Measurements from ENCODE around the gene EMC10.

The EMC10 gene

DNA sequence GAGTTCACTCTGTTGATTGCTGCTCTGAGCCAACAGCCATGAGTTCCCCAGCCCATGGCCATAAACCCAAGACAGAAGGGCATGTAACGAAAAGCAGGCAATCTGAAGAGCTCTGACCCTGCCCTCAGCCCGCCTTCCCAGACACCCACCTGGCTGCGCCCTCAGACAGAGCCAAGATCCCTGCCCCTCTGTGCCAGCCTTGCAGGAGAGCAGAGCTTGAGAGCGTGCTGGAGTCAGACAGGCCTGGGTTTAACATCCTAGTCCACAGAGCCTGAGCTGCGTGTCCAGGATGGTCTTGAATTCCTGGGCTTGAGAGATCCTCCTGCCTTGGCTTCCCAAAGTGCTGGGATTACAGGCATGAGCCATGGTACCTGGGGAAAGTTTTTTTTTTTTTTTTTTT, 19.0 kb upstream of the EMC10 start:
- POLR2A ChIA-PET, result interaction anchor here (0.6 kb wide), 1 partner anchor 334 kb away, joined by 4 read pairs; no protein-coding TSS in a partner anchor
- Histone ChIP-seq H3K4me1 (ENCODE audit: control insufficient read depth, insufficient read depth, low read length) (no peaks in the 10 kb centered on the region), H3K36me3 (ENCODE audit: control insufficient read depth in 2 of 2, insufficient read depth in 1 of 2, low read length in 2 of 2) (no peaks in the 10 kb centered on the region), H3K4me3 (ENCODE audit: low read depth, low read length) (no peak overlapping the region), H3K9me3 (ENCODE audit: control insufficient read depth, insufficient read depth, low read depth, low read length) (no peaks in the 10 kb centered on the region), H3K27ac (ENCODE audit: extremely low read depth, low read depth, low read length) (no peak overlapping the region)
- TF ChIP-seq ZNF121 (tag by site-specific recombination; IDR thresholded peaks at IDR 0.05) (no peak), ZNF302 (tag by site-specific recombination; IDR thresholded peaks at IDR 0.05; ENCODE audit: low read depth) (no peak), ZNF157 (tag by site-specific recombination; IDR thresholded peaks at IDR 0.05) (no peak), ZNF548 (tag by site-specific recombination; IDR thresholded peaks at IDR 0.05) (no peak), HOXC10 (CRISPR knock-in tag; IDR thresholded peaks at IDR 0.05) (no peak), ZNF626 (tag by site-specific recombination; IDR thresholded peaks at IDR 0.05) (no peak), ZBTB8A (tag by site-specific recombination; IDR thresholded peaks at IDR 0.05) (no peak), GFI1B (tag by site-specific recombination; IDR thresholded peaks at IDR 0.05) (no peak), GLI4 (tag by site-specific recombination; IDR thresholded peaks at IDR 0.05) (no peak), ZNF701 (tag by site-specific recombination; IDR thresholded peaks at IDR 0.05) (no peak), ZSCAN23 (tag by site-specific recombination; IDR thresholded peaks at IDR 0.05) (no peak), ZNF785 (tag by site-specific recombination; IDR thresholded peaks at IDR 0.05) (no peak)
- TF ChIP-seq, protein P1, sequence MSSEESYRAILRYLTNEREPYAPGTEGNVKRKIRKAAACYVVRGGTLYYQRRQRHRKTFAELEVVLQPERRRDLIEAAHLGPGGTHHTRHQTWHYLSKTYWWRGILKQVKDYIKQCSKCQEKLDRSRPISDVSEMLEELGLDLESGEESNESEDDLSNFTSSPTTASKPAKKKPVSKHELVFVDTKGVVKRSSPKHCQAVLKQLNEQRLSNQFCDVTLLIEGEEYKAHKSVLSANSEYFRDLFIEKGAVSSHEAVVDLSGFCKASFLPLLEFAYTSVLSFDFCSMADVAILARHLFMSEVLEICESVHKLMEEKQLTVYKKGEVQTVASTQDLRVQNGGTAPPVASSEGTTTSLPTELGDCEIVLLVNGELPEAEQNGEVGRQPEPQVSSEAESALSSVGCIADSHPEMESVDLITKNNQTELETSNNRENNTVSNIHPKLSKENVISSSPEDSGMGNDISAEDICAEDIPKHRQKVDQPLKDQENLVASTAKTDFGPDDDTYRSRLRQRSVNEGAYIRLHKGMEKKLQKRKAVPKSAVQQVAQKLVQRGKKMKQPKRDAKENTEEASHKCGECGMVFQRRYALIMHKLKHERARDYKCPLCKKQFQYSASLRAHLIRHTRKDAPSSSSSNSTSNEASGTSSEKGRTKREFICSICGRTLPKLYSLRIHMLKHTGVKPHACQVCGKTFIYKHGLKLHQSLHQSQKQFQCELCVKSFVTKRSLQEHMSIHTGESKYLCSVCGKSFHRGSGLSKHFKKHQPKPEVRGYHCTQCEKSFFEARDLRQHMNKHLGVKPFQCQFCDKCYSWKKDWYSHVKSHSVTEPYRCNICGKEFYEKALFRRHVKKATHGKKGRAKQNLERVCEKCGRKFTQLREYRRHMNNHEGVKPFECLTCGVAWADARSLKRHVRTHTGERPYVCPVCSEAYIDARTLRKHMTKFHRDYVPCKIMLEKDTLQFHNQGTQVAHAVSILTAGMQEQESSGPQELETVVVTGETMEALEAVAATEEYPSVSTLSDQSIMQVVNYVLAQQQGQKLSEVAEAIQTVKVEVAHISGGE (tag by site-specific recombination; conservative IDR thresholded peaks at IDR 0.05; ENCODE audit: low read depth), result no peak
- TF ChIP-seq, protein P2, sequence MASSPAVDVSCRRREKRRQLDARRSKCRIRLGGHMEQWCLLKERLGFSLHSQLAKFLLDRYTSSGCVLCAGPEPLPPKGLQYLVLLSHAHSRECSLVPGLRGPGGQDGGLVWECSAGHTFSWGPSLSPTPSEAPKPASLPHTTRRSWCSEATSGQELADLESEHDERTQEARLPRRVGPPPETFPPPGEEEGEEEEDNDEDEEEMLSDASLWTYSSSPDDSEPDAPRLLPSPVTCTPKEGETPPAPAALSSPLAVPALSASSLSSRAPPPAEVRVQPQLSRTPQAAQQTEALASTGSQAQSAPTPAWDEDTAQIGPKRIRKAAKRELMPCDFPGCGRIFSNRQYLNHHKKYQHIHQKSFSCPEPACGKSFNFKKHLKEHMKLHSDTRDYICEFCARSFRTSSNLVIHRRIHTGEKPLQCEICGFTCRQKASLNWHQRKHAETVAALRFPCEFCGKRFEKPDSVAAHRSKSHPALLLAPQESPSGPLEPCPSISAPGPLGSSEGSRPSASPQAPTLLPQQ (tag by site-specific recombination; IDR thresholded peaks at IDR 0.05), result no peak
- TF ChIP-seq, protein P3, sequence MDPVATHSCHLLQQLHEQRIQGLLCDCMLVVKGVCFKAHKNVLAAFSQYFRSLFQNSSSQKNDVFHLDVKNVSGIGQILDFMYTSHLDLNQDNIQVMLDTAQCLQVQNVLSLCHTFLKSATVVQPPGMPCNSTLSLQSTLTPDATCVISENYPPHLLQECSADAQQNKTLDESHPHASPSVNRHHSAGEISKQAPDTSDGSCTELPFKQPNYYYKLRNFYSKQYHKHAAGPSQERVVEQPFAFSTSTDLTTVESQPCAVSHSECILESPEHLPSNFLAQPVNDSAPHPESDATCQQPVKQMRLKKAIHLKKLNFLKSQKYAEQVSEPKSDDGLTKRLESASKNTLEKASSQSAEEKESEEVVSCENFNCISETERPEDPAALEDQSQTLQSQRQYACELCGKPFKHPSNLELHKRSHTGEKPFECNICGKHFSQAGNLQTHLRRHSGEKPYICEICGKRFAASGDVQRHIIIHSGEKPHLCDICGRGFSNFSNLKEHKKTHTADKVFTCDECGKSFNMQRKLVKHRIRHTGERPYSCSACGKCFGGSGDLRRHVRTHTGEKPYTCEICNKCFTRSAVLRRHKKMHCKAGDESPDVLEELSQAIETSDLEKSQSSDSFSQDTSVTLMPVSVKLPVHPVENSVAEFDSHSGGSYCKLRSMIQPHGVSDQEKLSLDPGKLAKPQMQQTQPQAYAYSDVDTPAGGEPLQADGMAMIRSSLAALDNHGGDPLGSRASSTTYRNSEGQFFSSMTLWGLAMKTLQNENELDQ (tag by site-specific recombination; IDR thresholded peaks at IDR 0.05; ENCODE audit: low read depth), result no peak
- CTCF ChIA-PET, result interaction anchor here (0.6 to 0.7 kb wide), 2 partner anchors 9 to 216 kb away, joined by 3 read pairs; no protein-coding TSS in a partner anchor

DNA sequence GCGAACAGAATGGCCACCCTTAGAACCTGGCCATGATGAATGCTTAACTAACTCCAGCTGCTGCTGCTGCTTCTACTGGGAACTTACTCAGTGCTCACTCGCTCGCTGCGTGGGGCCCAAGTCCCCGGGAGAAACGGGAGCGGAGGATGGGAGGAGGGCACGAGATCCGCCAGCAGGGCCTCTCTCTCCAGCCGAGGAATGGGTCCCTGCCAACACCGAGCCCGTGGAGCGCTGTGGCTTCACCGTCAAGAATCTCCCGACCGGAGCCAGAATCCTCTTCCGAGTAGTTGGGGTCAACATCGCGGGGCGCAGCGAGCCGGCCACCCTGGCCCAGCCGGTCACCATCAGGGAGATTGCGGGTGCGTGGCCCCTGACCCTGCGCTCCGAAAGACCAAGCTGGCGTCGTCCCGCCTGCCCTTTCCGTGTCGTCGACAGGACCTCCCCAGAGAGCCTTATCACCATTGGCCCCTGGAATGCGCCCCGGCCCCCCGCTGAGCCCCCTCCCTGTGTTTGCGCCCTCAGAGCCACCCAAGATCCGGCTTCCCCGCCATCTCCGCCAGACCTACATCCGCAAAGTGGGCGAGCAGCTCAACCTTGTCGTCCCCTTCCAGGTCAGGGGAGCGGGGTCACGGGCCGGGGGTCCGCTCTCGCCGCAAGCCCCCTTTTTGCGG, 17.8 kb upstream of the EMC10 start:
- no peak for TF ChIP-seq ZNF37A (tag by site-specific recombination; IDR thresholded peaks at IDR 0.05)
- TF ChIP-seq ZNF16 (tag by site-specific recombination; IDR thresholded peaks at IDR 0.05; ENCODE audit: low read depth), result no peak
- TF ChIP-seq GLI2 (tag by site-specific recombination; IDR thresholded peaks at IDR 0.05; ENCODE audit: borderline replicate concordance, low read depth), result no peak
- TF ChIP-seq ZBTB7A (tag by site-specific recombination; IDR thresholded peaks at IDR 0.05; ENCODE audit: low read depth), result no peak
- TF ChIP-seq ZNF140 (tag by site-specific recombination; IDR thresholded peaks at IDR 0.05), result no peak
- no peak for TF ChIP-seq ZNF239 (tag by site-specific recombination; IDR thresholded peaks at IDR 0.05)
- no peak for TF ChIP-seq ZIC2 (tag by site-specific recombination; IDR thresholded peaks at IDR 0.05)
- TF ChIP-seq ZNF76 (tag by site-specific recombination; IDR thresholded peaks at IDR 0.05; ENCODE audit: borderline replicate concordance, low read depth), result no peak
- no peak for TF ChIP-seq ZNF747 (tag by site-specific recombination; IDR thresholded peaks at IDR 0.05)
- TF ChIP-seq, protein P4, sequence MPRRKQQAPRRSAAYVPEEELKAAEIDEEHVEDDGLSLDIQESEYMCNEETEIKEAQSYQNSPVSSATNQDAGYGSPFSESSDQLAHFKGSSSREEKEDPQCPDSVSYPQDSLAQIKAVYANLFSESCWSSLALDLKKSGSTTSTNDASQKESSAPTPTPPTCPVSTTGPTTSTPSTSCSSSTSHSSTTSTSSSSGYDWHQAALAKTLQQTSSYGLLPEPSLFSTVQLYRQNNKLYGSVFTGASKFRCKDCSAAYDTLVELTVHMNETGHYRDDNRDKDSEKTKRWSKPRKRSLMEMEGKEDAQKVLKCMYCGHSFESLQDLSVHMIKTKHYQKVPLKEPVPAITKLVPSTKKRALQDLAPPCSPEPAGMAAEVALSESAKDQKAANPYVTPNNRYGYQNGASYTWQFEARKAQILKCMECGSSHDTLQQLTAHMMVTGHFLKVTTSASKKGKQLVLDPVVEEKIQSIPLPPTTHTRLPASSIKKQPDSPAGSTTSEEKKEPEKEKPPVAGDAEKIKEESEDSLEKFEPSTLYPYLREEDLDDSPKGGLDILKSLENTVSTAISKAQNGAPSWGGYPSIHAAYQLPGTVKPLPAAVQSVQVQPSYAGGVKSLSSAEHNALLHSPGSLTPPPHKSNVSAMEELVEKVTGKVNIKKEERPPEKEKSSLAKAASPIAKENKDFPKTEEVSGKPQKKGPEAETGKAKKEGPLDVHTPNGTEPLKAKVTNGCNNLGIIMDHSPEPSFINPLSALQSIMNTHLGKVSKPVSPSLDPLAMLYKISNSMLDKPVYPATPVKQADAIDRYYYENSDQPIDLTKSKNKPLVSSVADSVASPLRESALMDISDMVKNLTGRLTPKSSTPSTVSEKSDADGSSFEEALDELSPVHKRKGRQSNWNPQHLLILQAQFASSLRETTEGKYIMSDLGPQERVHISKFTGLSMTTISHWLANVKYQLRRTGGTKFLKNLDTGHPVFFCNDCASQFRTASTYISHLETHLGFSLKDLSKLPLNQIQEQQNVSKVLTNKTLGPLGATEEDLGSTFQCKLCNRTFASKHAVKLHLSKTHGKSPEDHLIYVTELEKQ (tag by site-specific recombination; IDR thresholded peaks at IDR 0.05; ENCODE audit: borderline replicate concordance), result no peak
- no peaks in the 10 kb centered on the region for H3K36me3 ChIP-seq (ENCODE audit: control insufficient read depth in 2 of 2, insufficient read depth in 1 of 2, low read length in 2 of 2)
- CTCF ChIA-PET, result interaction anchor here (0.5 kb wide), 1 partner anchor 754 kb away, joined by 3 read pairs; no protein-coding TSS in a partner anchor
- no peak overlapping the region for H3K4me3 ChIP-seq (ENCODE audit: low read depth, low read length)
- no peaks in the 10 kb centered on the region for H3K9me3 ChIP-seq (ENCODE audit: control insufficient read depth, insufficient read depth, low read depth, low read length)
- POLR2A ChIA-PET, result no interaction called here
- H3K4me1 ChIP-seq (ENCODE audit: control insufficient read depth, insufficient read depth, low read length), result no peaks in the 10 kb centered on the region
- H3K27ac ChIP-seq (ENCODE audit: extremely low read depth, low read depth, low read length), result no peak overlapping the region

Measured in HEK293 (cell line).